Psoas muscle (tissue), 8 donors: Measurements from ENCODE around the gene GPATCH4. TPM values are rescaled to one million over a fixed set of nuclear protein-coding genes. Genes with fewer than 3 reads are reported as not detected.
A peak's percentile ranks its signal among the peaks of the same experiment; 100 is the strongest.

Experiments
- ATAC-seq, 4 donors: fragments of 200-7000 bp; cut with Tn5 transposase; one replicate each; pipeline ENCODE4 v1.9.1; 2020; ENCODE audit warnings: moderate library complexity in 3 of 4, mild to moderate bottlenecking in 2 of 4
- DNase-seq, 2 donors: peaks; one replicate each; pipeline ENCODE4 v3.0.0-alpha.2; 2020
- H3K27ac ChIP-seq: fragments of 200-600 bp; one replicate; pipeline ENCODE4 v1.8.0; 2022
- H3K27me3 ChIP-seq, 3 donors: fragments of 200-600 bp in 1 of 3; one replicate each; pipeline versions ENCODE4 v1.6.1 to v1.8.0; 2013 to 2022; ENCODE audit warnings: low read length in 2 of 3, mild to moderate bottlenecking in 2 of 3, moderate library complexity in 1 of 3; ENCODE audit not compliant: insufficient read depth in 3 of 3
- H3K36me3 ChIP-seq, 2 donors: fragments of 200-600 bp in 1 of 2; one replicate each; pipeline versions ENCODE4 v1.6.1 to v1.8.0; 2013 to 2022; ENCODE audit warnings: low read depth in 1 of 2, mild to moderate bottlenecking in 1 of 2, moderate library complexity in 1 of 2; ENCODE audit not compliant: insufficient read depth in 1 of 2
- H3K4me1 ChIP-seq: fragments of 200-600 bp; one replicate; pipeline ENCODE4 v1.8.0; 2022
- H3K4me3 ChIP-seq: fragments of 200-600 bp; one replicate; pipeline ENCODE4 v1.8.0; 2022; ENCODE audit warnings: mild to moderate bottlenecking
- H3K9me3 ChIP-seq: fragments of 200-600 bp; one replicate; pipeline ENCODE4 v1.8.0; 2022
- CTCF ChIP-seq: fragments of 200-600 bp; IDR thresholded peaks from one replicate; pipeline ENCODE4 v1.8.0; 2022; ENCODE audit warnings: antibody characterized with exemption
- WGBS, 3 donors: extraction: QIAGEN DNeasy Blood & Tissue Kit; methylation state at CpG; one replicate each; pipeline versions ENCODE4 v1.1.6 to v1.1.7; 2013; 5-methylcytosine and 5-hydroxymethylcytosine counted together
- intact Hi-C, 2 donors: fragments of 100-400 bp; cut with DNase I; formaldehyde crosslinking; loops; one replicate each; pipeline versions ENCODE4 v1.11.0 to v1.14.2; 2022
- polyA plus RNA-seq, 3 donors: library from polyadenylated mRNA; stranded (reverse); fragments of 200-250 nt; gene quantifications; one replicate each; pipeline ENCODE4 v1.2.3, GENCODE V29; 2013
- total RNA-seq, 4 donors: library from RNA; stranded (reverse); fragmentation: NEBNext Ultra II Directional in 2 of 4; extraction: Animal tissue kit (Norgen Biotek cat#: 25700) in 2 of 4; gene quantifications; one replicate each; pipeline versions ENCODE4 v1.2.1 to v1.2.4, GENCODE V29; 2021 to 2023
- donor health status: healthy with polysubstance abuse.
- donor health status: DM: no; HTN: no; CAD: no; lungs with moderate emphysema.
- donor health status: Bipolar disorder and iron deficiency.
- donor health status: healthy.
- donor health status: DM: yes; HTN: yes; CAD: no.
- donor health status: DM: no; HTN: no; CAD: no.
- donor health status: DM: no; HTN: no; CAD: no.
- donor health status: DM: yes; HTN: yes; CAD: no.

GPATCH4 gene
- total and polyA plus RNA-seq, 7 donors, result 30.6 to 110 (median 73.4) TPM

- 52 to 72% (median 71%) methylated on average over 3 to 7 of the region's 7 CpGs for WGBS, 3 donors
- no peak for TF ChIP-seq CTCF
- intact Hi-C loops, result loop anchor here in 1 of 2 donors (5.0 kb wide), 1 partner anchor 34 kb away; no protein-coding TSS in a partner anchor
- Histone ChIP-seq H3K9me3 (no peaks in the 10 kb centered on the region), H3K4me3 (no peak overlapping the region), H3K36me3 (no peaks in the 10 kb centered on the region), H3K27ac (no peak overlapping the region), H3K27me3 (no peaks in the 10 kb centered on the region), H3K4me1 (no peaks in the 10 kb centered on the region)
- ATAC-seq, result no peak
- no peak for DNase-seq
Observed at GRCh38 chr1:156578055-156578454, 23.2 kb downstream of the GPATCH4 start.

GRCh38 chr1:156577550-156577949, 23.7 kb downstream of the GPATCH4 start:
- Histone ChIP-seq H3K36me3 (no peaks in the 10 kb centered on the region), H3K27ac (no peak overlapping the region), H3K4me1 (no peaks in the 10 kb centered on the region), H3K4me3 (no peak overlapping the region), H3K27me3 (no peaks in the 10 kb centered on the region), H3K9me3 (no peaks in the 10 kb centered on the region)
- WGBS, 3 donors, result 88 to 98% (median 93%) methylated on average over 3 of the region's 3 CpGs
- no peak for DNase-seq
- TF ChIP-seq CTCF, result no peak
- intact Hi-C loops, result loop anchor here in 1 of 2 donors (5.0 kb wide), 1 partner anchor 35 kb away; no protein-coding TSS in a partner anchor
- no peak for ATAC-seq

GRCh38 chr1:156574039-156574633, 27.1 kb downstream of the GPATCH4 start:
- H3K4me1 ChIP-seq, result peaks cover 6% of the 10 kb centered on the region
- ATAC-seq (no peak), DNase-seq (no peak)
- no peaks in the 10 kb centered on the region for H3K36me3 ChIP-seq
- no peaks in the 10 kb centered on the region for H3K9me3 ChIP-seq
- no peak for TF ChIP-seq CTCF
- H3K27me3 ChIP-seq, result peaks cover 0 to 4% (median 0%) of the 10 kb centered on the region in 3 donors
- intact Hi-C loops, result no loop called here
- WGBS, 3 donors, result 37 to 50% (median 41%) methylated on average over 2 of the region's 2 CpGs
- H3K4me3 ChIP-seq, result no peak overlapping the region
- no peak overlapping the region for H3K27ac ChIP-seq

- intact Hi-C loops, result no loop called here
- Histone ChIP-seq H3K9me3 (no peaks in the 10 kb centered on the region), H3K4me1 (peaks cover 6% of the 10 kb centered on the region), H3K36me3 (no peaks in the 10 kb centered on the region), H3K27ac (no peak overlapping the region), H3K27me3 (peaks cover 0 to 4% (median 0%) of the 10 kb centered on the region in 3 donors), H3K4me3 (peak overlapping the region; percentile 67)
- WGBS, 3 donors, result 26 to 30% (median 27%) methylated on average over 10 of the region's 10 CpGs
- DNase-seq (no peak), ATAC-seq (no peak)
- TF ChIP-seq CTCF, result no peak
Observed at GRCh38 chr1:156572663-156573018, 28.6 kb downstream of the GPATCH4 start.
